GM12864 (cell line): ENCODE results near the gene RTEL1.
A peak's percentile ranks its signal among the peaks of the same experiment; 100 is the strongest.
"Not testable (repeated sequence)": the region's sequence is repeated elsewhere in the genome, so short reads cannot be mapped to it uniquely, and the experiment has no call there.

Source experiments
- DNase-seq: peaks from one replicate; pipeline ENCODE4 v3.0.0-alpha.2; 2011; ENCODE audit warnings: low read depth
- H3K4me3 ChIP-seq: 2 replicates; pipeline ENCODE4 v1.5.1; 2011; ENCODE audit warnings: mild to moderate bottlenecking, low read depth, low read length, control low read depth
- CTCF ChIP-seq: IDR thresholded peaks from 2 replicates; pipeline ENCODE4 v1.5.1; 2011; ENCODE audit warnings: low read depth, mild to moderate bottlenecking, moderate library complexity, low read length, control low read depth, inconsistent platforms; ENCODE audit errors: missing control alignments

Gene RTEL1

GRCh38 chr20:63658749-63659187 lies 656 bp downstream of the RTEL1 start:
- DNase-seq: no peak
- no peak for TF ChIP-seq CTCF
- H3K4me3 ChIP-seq: peak overlapping the region; percentile 65

GRCh38 chr20:63659370-63659769 lies 1.3 kb downstream of the RTEL1 start:
- H3K4me3 ChIP-seq: peak overlapping the region; percentile 65
- no peak for DNase-seq
- TF ChIP-seq CTCF: no peak

GRCh38 chr20:63660174-63660573 lies 2.1 kb downstream of the RTEL1 start:
- DNase-seq, H3K4me3 ChIP-seq: not testable (repeated sequence)

GRCh38 chr20:63660622-63661021 lies 2.5 kb downstream of the RTEL1 start:
- H3K4me3 ChIP-seq: no peak overlapping the region
- no peak for TF ChIP-seq CTCF
- DNase-seq: no peak

- H3K4me3 ChIP-seq: no peak overlapping the region
- no peak for TF ChIP-seq CTCF
- no peak for DNase-seq
Observed at GRCh38 chr20:63661108-63661507, 3.0 kb downstream of the RTEL1 start.

- H3K4me3 ChIP-seq: no peak overlapping the region
- no peak for TF ChIP-seq CTCF
- no peak for DNase-seq
Observed at GRCh38 chr20:63661959-63662812, 4.1 kb downstream of the RTEL1 start.

GRCh38 chr20:63662813-63663189 lies 4.7 kb downstream of the RTEL1 start:
- H3K4me3 ChIP-seq: no peak overlapping the region
- no peak for TF ChIP-seq CTCF
- DNase-seq: no peak
